Mucosa of rectum (tissue), 2 donors: Measurements from ENCODE around the gene PSAP.
"Not testable (repeated sequence)": the region's sequence is repeated elsewhere in the genome, so short reads cannot be mapped to it uniquely, and the experiment has no call there.

ENCODE experiments used
- H3K27ac ChIP-seq, 2 donors: one replicate each; pipeline ENCODE4 v1.7.0; 2013; ENCODE audit warnings: inconsistent platforms in 2 of 2, low read depth in 2 of 2, low read length in 2 of 2
- H3K27me3 ChIP-seq, 2 donors: one replicate each; pipeline ENCODE4 v1.7.0; 2013; ENCODE audit warnings: low read length in 2 of 2; ENCODE audit not compliant: control insufficient read depth in 2 of 2, insufficient read depth in 2 of 2
- H3K36me3 ChIP-seq, 2 donors: one replicate each; pipeline ENCODE4 v1.7.0; 2013; ENCODE audit warnings: low read length in 2 of 2; ENCODE audit not compliant: control insufficient read depth in 2 of 2, insufficient read depth in 2 of 2
- H3K4me1 ChIP-seq, 2 donors: one replicate each; pipeline ENCODE4 v1.7.0; 2013; ENCODE audit warnings: low read length in 2 of 2, mild to moderate bottlenecking in 1 of 2; ENCODE audit not compliant: control insufficient read depth in 2 of 2, insufficient read depth in 2 of 2
- H3K4me3 ChIP-seq, 2 donors: one replicate each; pipeline ENCODE4 v1.7.0; 2013; ENCODE audit warnings: low read length in 2 of 2
- H3K9ac ChIP-seq, 2 donors: one replicate each; pipeline ENCODE4 v1.7.0; 2013; ENCODE audit warnings: low read length in 2 of 2, low read depth in 1 of 2, mild to moderate bottlenecking in 1 of 2
- H3K9me3 ChIP-seq, 2 donors: one replicate each; pipeline ENCODE4 v1.7.0; 2013; ENCODE audit warnings: low read length in 2 of 2; ENCODE audit not compliant: control insufficient read depth in 2 of 2
- donor health status: healthy.
- donor health status: Normal muscosa, but diverticular disease.

The PSAP gene

GRCh38 chr10:71888248-71888622 lies 37.2 kb upstream of the PSAP start:
- Histone ChIP-seq H3K27ac (peak overlapping the region in 1 of 2 donors; percentile 16), H3K4me1 (peaks cover 6 to 10% of the 10 kb centered on the region in 2 donors), H3K9me3 (no peaks in the 10 kb centered on the region), H3K4me3 (peak overlapping the region; percentile 55 to 58), H3K9ac (no peak overlapping the region), H3K27me3 (no peaks in the 10 kb centered on the region), H3K36me3 (no peaks in the 10 kb centered on the region)

GRCh38 chr10:71887743-71888142 lies 36.7 kb upstream of the PSAP start:
- no peaks in the 10 kb centered on the region for H3K36me3 ChIP-seq
- H3K27me3 ChIP-seq = no peaks in the 10 kb centered on the region
- H3K4me1 ChIP-seq = peaks cover 6 to 10% of the 10 kb centered on the region in 2 donors
- H3K4me3 ChIP-seq = no peak overlapping the region
- no peaks in the 10 kb centered on the region for H3K9me3 ChIP-seq
- H3K9ac ChIP-seq = no peak overlapping the region
- H3K27ac ChIP-seq = peak overlapping the region in 1 of 2 donors; percentile 16

GRCh38 chr10:71882813-71883659 lies 32.0 kb upstream of the PSAP start:
- no peak overlapping the region for H3K27ac ChIP-seq

GRCh38 chr10:71881647-71882355 lies 30.8 kb upstream of the PSAP start:
- Histone ChIP-seq H3K27ac (no peak overlapping the region), H3K27me3 (no peaks in the 10 kb centered on the region), H3K9me3 (no peaks in the 10 kb centered on the region), H3K36me3 (no peaks in the 10 kb centered on the region), H3K9ac (no peak overlapping the region), H3K4me1 (no peaks in the 10 kb centered on the region), H3K4me3 (no peak overlapping the region)

More at GRCh38 chr10:71882813-71883659, 32.0 kb upstream of the PSAP start:
- H3K4me3 ChIP-seq = no peak overlapping the region
- no peaks in the 10 kb centered on the region for H3K9me3 ChIP-seq
- no peaks in the 10 kb centered on the region for H3K4me1 ChIP-seq
- H3K27me3 ChIP-seq = no peaks in the 10 kb centered on the region
- H3K9ac ChIP-seq = no peak overlapping the region
- no peaks in the 10 kb centered on the region for H3K36me3 ChIP-seq

GRCh38 chr10:71881307-71881624 lies 30.2 kb upstream of the PSAP start:
- H3K36me3 ChIP-seq, H3K9ac ChIP-seq, H3K4me3 ChIP-seq, H3K27me3 ChIP-seq, H3K27ac ChIP-seq, H3K4me1 ChIP-seq, H3K9me3 ChIP-seq: not testable (repeated sequence)

GRCh38 chr10:71880425-71881306 lies 29.6 kb upstream of the PSAP start:
- H3K4me1 ChIP-seq = no peaks in the 10 kb centered on the region
- no peak overlapping the region for H3K9ac ChIP-seq
- H3K27me3 ChIP-seq = no peaks in the 10 kb centered on the region
- no peak overlapping the region for H3K4me3 ChIP-seq
- H3K36me3 ChIP-seq = no peaks in the 10 kb centered on the region
- no peak overlapping the region for H3K27ac ChIP-seq
- no peaks in the 10 kb centered on the region for H3K9me3 ChIP-seq

- Histone ChIP-seq H3K9me3 (no peaks in the 10 kb centered on the region), H3K4me1 (peaks cover 4 to 7% of the 10 kb centered on the region in 2 donors), H3K27me3 (no peaks in the 10 kb centered on the region), H3K36me3 (no peaks in the 10 kb centered on the region), H3K4me3 (no peak overlapping the region), H3K9ac (no peak overlapping the region), H3K27ac (no peak overlapping the region)
Observed at GRCh38 chr10:71878327-71879034, 27.4 kb upstream of the PSAP start.

- Histone ChIP-seq H3K27me3 (no peaks in the 10 kb centered on the region), H3K4me1 (peaks cover 4 to 7% of the 10 kb centered on the region in 2 donors), H3K9me3 (no peaks in the 10 kb centered on the region), H3K4me3 (no peak overlapping the region), H3K27ac (no peak overlapping the region), H3K36me3 (no peaks in the 10 kb centered on the region), H3K9ac (no peak overlapping the region)
Observed at GRCh38 chr10:71877821-71878220, 26.8 kb upstream of the PSAP start.

- peaks cover 4 to 10% of the 10 kb centered on the region in 2 donors for H3K4me1 ChIP-seq
- not testable (repeated sequence) for H3K4me3 ChIP-seq, H3K36me3 ChIP-seq, H3K9ac ChIP-seq, H3K9me3 ChIP-seq, H3K27me3 ChIP-seq, H3K27ac ChIP-seq
Observed at GRCh38 chr10:71874680-71875354, 23.8 kb upstream of the PSAP start.
